ENCODE results near the gene F2. TPM values are rescaled to one million over a fixed set of nuclear protein-coding genes. Genes with fewer than 3 reads are reported as not detected.

F2 gene
- total and polyA plus RNA-seq, 2 of the 13 experiments (the other 11 are each of a cell fraction or from before 2014, with no cell fraction given): 330 to 801 TPM

DNA sequence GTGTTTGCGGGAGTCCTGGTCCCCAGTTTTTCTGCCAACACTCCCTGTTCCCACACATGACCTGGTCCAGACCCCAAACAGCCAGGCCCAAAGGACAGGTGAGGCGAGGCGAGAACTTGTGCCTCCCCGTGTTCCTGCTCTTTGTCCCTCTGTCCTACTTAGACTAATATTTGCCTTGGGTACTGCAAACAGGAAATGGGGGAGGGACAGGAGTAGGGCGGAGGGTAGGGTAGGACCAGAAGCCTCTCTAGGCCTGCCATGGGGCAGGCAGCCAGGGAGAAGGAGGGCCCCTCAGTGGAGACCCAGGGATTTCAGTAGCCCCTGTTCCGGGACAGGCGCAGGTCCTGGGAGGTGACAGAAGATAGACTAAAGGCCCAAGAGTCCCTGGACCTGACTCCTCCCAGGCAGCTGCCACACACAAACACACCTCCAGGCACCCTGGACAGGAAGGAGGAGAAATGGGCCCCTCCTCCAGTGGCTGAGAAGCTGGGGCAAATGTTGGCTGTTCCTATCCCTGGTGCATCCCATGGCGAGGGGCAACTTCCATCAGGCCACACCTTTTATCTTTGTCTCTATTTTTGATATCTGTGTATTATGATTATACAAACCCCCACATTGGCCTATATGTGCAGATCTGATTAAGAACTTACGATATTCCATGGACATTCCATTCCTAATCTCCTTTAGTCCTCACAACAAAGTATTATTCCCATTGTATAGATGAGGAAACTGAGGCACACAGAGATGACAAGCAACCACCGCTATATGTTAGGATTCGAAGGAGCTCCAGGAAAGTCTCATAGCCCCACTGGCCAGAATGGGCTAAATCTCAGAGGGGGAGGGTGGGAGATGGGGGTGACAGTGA, 626 bp upstream of the F2 start (continued):
- peak; percentile 30; the same call in 1 of the 2 replicates for TF ChIP-seq BHLHE40 (IDR thresholded peaks at IDR 0.05; ENCODE audit: low read length)
- TF ChIP-seq ZNF253 (CRISPR knock-in tag; IDR thresholded peaks at IDR 0.05; ENCODE audit: borderline replicate concordance): no peak
- TF ChIP-seq RCOR2 (CRISPR knock-in tag; IDR thresholded peaks at IDR 0.05): peak; percentile 93
- no peak; the same call in 1 of the 2 replicates for TF ChIP-seq ZNF772 (CRISPR knock-in tag; IDR thresholded peaks at IDR 0.05)
- TF ChIP-seq TRIM22 (IDR thresholded peaks at IDR 0.05): no peak
- no peak; the same call in 1 of the 2 replicates for TF ChIP-seq ZNF709 (CRISPR knock-in tag; IDR thresholded peaks at IDR 0.05)
- peak; percentile 95 for TF ChIP-seq TBX2 (CRISPR knock-in tag; IDR thresholded peaks at IDR 0.05; ENCODE audit: borderline replicate concordance)
- TF ChIP-seq YEATS2 (CRISPR knock-in tag; IDR thresholded peaks at IDR 0.05; ENCODE audit: borderline replicate concordance): peak; percentile 66; the same call in 1 of the 2 replicates
- no peak for TF ChIP-seq PLRG1 (conservative IDR thresholded peaks at IDR 0.05)
- TF ChIP-seq GLMP (CRISPR knock-in tag; IDR thresholded peaks at IDR 0.05; ENCODE audit: borderline replicate concordance): no peak
- TF ChIP-seq JDP2 (CRISPR knock-in tag; IDR thresholded peaks at IDR 0.05; ENCODE audit: borderline replicate concordance): no peak
- TF ChIP-seq ZNF503 (CRISPR knock-in tag; IDR thresholded peaks at IDR 0.05): peak; percentile 90
- TF ChIP-seq ZNF468 (CRISPR knock-in tag; IDR thresholded peaks at IDR 0.05): no peak
- TF ChIP-seq MXD3 (CRISPR knock-in tag; IDR thresholded peaks at IDR 0.05): 0 out of 2 replicates have a peak, but pooled peaks have one; percentile 24
- TF ChIP-seq, protein P1, sequence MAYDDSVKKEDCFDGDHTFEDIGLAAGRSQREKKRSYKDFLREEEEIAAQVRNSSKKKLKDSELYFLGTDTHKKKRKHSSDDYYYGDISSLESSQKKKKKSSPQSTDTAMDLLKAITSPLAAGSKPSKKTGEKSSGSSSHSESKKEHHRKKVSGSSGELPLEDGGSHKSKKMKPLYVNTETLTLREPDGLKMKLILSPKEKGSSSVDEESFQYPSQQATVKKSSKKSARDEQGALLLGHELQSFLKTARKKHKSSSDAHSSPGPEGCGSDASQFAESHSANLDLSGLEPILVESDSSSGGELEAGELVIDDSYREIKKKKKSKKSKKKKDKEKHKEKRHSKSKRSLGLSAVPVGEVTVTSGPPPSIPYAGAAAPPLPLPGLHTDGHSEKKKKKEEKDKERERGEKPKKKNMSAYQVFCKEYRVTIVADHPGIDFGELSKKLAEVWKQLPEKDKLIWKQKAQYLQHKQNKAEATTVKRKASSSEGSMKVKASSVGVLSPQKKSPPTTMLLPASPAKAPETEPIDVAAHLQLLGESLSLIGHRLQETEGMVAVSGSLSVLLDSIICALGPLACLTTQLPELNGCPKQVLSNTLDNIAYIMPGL (CRISPR knock-in tag; IDR thresholded peaks at IDR 0.05; ENCODE audit: borderline replicate concordance in 1 of 2, low read depth in 1 of 2): peak; percentile 50 to 76; a peak in 2 of 4 replicates
- no peak for TF ChIP-seq ZNF484 (CRISPR knock-in tag; IDR thresholded peaks at IDR 0.05; ENCODE audit: borderline replicate concordance, low read depth)
- TF ChIP-seq KLF12 (CRISPR knock-in tag; IDR thresholded peaks at IDR 0.05; ENCODE audit: borderline replicate concordance): no peak; the same call in 1 of the 2 replicates
- peak; percentile 81 for TF ChIP-seq THAP11 (CRISPR knock-in tag; IDR thresholded peaks at IDR 0.05)
- no peak for TF ChIP-seq PHB2 (IDR thresholded peaks at IDR 0.05; ENCODE audit: partially characterized antibody)
